C1 segment of cervical spinal cord (tissue), 14 donors: ENCODE data around the gene LRFN3.
"Not testable (repeated sequence)": the region's sequence is repeated elsewhere in the genome, so short reads cannot be mapped to it uniquely, and the experiment has no call there.

Experiments
- DNase-seq, 14 donors: peaks; one replicate each; lab custom pipeline; 2025; lab: John Stamatoyannopoulos, UW

LRFN3 gene

GRCh38 chr19:35904311-35905068 is 31.7 kb upstream of the LRFN3 start:
- no peak for DNase-seq

- no peak for DNase-seq
These were observed 30.9 kb upstream of the LRFN3 start for GRCh38 chr19:35905178-35905727.

GRCh38 chr19:35907377-35907745 is 28.8 kb upstream of the LRFN3 start:
- peak in 1 of 14 donors; percentile 12 for DNase-seq

GRCh38 chr19:35908010-35908441 is 28.1 kb upstream of the LRFN3 start, which contains the start of gene TYROBP:
Gene TYROBP, minus strand, starts transcription at chr19:35908295. Its CDS starts 67 bp downstream, at chr19:35908228.
- DNase-seq = peak in 5 of 14 donors; percentile 13 to 36 (median 16)

- DNase-seq = peak in 9 of 14 donors; percentile 34 to 75 (median 59)
These were observed 27.0 kb upstream of the LRFN3 start for GRCh38 chr19:35908973-35909683.

- no peak for DNase-seq
These were observed 26.5 kb upstream of the LRFN3 start for GRCh38 chr19:35909684-35910035.

- not testable (repeated sequence) for DNase-seq
These were observed 25.8 kb upstream of the LRFN3 start for GRCh38 chr19:35910355-35910754.

- DNase-seq = no peak
These were observed 25.0 kb upstream of the LRFN3 start for GRCh38 chr19:35911173-35911572.

GRCh38 chr19:35911790-35912189 is 24.4 kb upstream of the LRFN3 start:
- DNase-seq = peak in 1 of 14 donors; percentile 30

- no peak for DNase-seq
These were observed 22.6 kb upstream of the LRFN3 start for GRCh38 chr19:35913589-35913988.

- DNase-seq = no peak
These were observed 20.7 kb upstream of the LRFN3 start for GRCh38 chr19:35915443-35915842.

GRCh38 chr19:35919306-35919705 is 16.9 kb upstream of the LRFN3 start:
- DNase-seq = no peak

- DNase-seq = no peak
These were observed 15.2 kb upstream of the LRFN3 start for GRCh38 chr19:35921012-35921411.

GRCh38 chr19:35925501-35925900 is 10.7 kb upstream of the LRFN3 start:
- no peak for DNase-seq

- no peak for DNase-seq
These were observed 7.7 kb upstream of the LRFN3 start for GRCh38 chr19:35928507-35928906.

GRCh38 chr19:35929876-35930275 is 6.3 kb upstream of the LRFN3 start:
- no peak for DNase-seq

- peak; percentile 95 to 100 (median 99) for DNase-seq
These were observed 4.9 kb upstream of the LRFN3 start for GRCh38 chr19:35931161-35931873.

GRCh38 chr19:35931874-35932202 is 4.3 kb upstream of the LRFN3 start:
- DNase-seq = no peak

- no peak for DNase-seq
These were observed 3.8 kb upstream of the LRFN3 start for GRCh38 chr19:35932291-35932936.

- DNase-seq = no peak
These were observed 629 bp downstream of the LRFN3 start for GRCh38 chr19:35936738-35937268.
